BE2C (cell line): Measurements from ENCODE around the gene ME2.
"Not testable (repeated sequence)": the region's sequence is repeated elsewhere in the genome, so short reads cannot be mapped to it uniquely, and the experiment has no call there.

Experiments
- DNase-seq: peaks from one replicate; pipeline ENCODE4 v3.0.0-alpha.2; 2020
- H3K27me3 ChIP-seq: fragments of 250-450 bp; sonication (Bioruptor Pico); 2 replicates; pipeline ENCODE4 v1.5.1; 2020; ENCODE audit warnings: mild to moderate bottlenecking
- H3K36me3 ChIP-seq: fragments of 250-450 bp; sonication (Bioruptor Pico); 2 replicates; pipeline ENCODE4 v1.5.1; 2020; ENCODE audit warnings: mild to moderate bottlenecking
- H3K4me1 ChIP-seq: fragments of 250-450 bp; sonication (Bioruptor Pico); 2 replicates; pipeline ENCODE4 v1.5.1; 2020
- H3K4me3 ChIP-seq: 2 replicates; pipeline ENCODE4 v1.5.1; 2011; ENCODE audit warnings: low read depth, low read length
- H3K9me3 ChIP-seq: fragments of 250-450 bp; sonication (Bioruptor Pico); 2 replicates; pipeline ENCODE4 v1.5.1; 2020
- TF ChIP-seq, protein P1 (sequence below): IDR thresholded peaks from 2 replicates; pipeline ENCODE4 v1.5.1; 2012; ENCODE audit warnings: mild to moderate bottlenecking, low read depth, low read length

The ME2 gene

DNA sequence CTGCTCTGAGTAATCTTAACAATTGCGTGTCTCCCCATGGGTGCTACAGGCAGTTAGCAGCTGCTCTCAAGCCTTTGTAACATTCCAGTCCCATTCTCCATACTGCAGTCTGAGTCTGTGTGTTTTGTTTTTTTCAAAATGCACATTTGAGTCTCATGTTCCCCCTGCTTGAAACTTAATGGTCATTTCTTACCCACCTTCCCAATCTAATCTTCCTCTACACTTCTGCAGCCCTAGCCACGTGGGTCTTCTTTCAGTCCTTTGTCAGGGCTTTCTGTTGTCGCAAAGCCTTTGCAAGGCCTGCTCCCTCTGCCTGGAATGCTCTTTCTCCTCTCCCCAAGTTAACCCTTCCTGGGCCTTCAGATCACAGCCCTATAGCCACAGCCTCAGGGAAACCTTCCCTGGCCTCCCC, 113.4 kb downstream of the ME2 start:
- Histone ChIP-seq H3K4me1 (no peaks in the 10 kb centered on the region), H3K4me3 (no peak overlapping the region), H3K27me3 (no peaks in the 10 kb centered on the region), H3K9me3 (no peaks in the 10 kb centered on the region), H3K36me3 (no peaks in the 10 kb centered on the region)
- DNase-seq, result no peak
- TF ChIP-seq, protein P1, sequence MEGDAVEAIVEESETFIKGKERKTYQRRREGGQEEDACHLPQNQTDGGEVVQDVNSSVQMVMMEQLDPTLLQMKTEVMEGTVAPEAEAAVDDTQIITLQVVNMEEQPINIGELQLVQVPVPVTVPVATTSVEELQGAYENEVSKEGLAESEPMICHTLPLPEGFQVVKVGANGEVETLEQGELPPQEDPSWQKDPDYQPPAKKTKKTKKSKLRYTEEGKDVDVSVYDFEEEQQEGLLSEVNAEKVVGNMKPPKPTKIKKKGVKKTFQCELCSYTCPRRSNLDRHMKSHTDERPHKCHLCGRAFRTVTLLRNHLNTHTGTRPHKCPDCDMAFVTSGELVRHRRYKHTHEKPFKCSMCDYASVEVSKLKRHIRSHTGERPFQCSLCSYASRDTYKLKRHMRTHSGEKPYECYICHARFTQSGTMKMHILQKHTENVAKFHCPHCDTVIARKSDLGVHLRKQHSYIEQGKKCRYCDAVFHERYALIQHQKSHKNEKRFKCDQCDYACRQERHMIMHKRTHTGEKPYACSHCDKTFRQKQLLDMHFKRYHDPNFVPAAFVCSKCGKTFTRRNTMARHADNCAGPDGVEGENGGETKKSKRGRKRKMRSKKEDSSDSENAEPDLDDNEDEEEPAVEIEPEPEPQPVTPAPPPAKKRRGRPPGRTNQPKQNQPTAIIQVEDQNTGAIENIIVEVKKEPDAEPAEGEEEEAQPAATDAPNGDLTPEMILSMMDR, result no peak

DNA sequence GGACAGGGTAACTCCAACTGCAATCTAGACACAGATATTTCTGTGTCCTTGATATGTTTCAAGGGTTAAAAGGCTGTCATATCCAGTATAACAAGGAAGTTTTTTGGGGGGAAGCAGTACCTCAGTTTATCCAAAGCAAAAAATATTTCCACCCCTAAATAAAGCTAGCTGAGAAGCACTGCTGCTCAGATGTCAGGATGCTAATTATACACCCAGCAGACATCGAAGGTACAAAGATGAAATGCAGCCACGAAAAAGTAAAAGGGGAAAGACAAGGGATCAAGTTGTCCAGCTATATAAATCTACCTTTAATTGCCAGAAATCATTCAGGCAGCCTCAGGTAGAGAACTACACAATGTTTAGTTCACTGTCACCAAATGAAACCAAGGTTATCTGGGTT, 115.1 kb downstream of the ME2 start:
- H3K36me3 ChIP-seq, result no peaks in the 10 kb centered on the region
- no peak overlapping the region for H3K4me3 ChIP-seq
- TF ChIP-seq, protein P1, result no peak
- DNase-seq, result no peak
- no peaks in the 10 kb centered on the region for H3K9me3 ChIP-seq
- H3K4me1 ChIP-seq, result no peaks in the 10 kb centered on the region
- H3K27me3 ChIP-seq, result no peaks in the 10 kb centered on the region

DNA sequence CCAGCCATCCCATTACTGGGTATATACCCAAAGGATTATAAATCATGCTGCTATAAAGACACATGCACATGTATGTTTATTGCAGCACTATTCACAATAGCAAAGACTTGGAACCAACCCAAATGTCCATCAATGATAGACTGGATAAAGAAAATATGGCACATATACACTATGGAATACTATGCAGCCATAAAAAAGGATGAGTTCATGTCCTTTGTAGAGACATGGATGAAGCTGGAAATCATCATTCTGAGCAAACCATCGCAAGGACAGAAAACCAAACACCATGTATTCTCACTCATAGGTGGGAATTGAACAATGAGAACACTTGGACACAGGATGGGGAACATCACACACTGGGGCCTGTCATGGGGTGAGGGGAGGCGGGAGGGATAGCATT, 124.3 kb downstream of the ME2 start:
- H3K4me1 ChIP-seq, H3K36me3 ChIP-seq, H3K4me3 ChIP-seq: not testable (repeated sequence)

More for the DNA sequence above, 124.3 kb downstream of the ME2 start:
- not testable (repeated sequence) for DNase-seq, H3K9me3 ChIP-seq, H3K27me3 ChIP-seq
